KBM-7 (cell line): ENCODE measurements around the gene SLC66A3.
"Not testable (repeated sequence)": the region's sequence is repeated elsewhere in the genome, so short reads cannot be mapped to it uniquely, and the experiment has no call there.

Experiments
- DNase-seq: peaks from one replicate; pipeline ENCODE4 v3.0.0-alpha.2; 2015
- in situ Hi-C: fragments of 300-500 bp; cut with MboI; formaldehyde crosslinking; loops from 2 replicates; pipeline ENCODE4 v1.14.3; 2020; ENCODE audit warnings: low sequenced_read_pairs, low pct_unique_long_range_greater_than_20kb, mixed read lengths

Gene SLC66A3

GRCh38 chr2:11158916-11159573, 3.8 kb downstream of the SLC66A3 start:
- in situ Hi-C loops, result no loop called here
- no peak for DNase-seq

GRCh38 chr2:11159574-11160170, 4.4 kb downstream of the SLC66A3 start:
- in situ Hi-C loops, result no loop called here
- DNase-seq, result no peak

DNA sequence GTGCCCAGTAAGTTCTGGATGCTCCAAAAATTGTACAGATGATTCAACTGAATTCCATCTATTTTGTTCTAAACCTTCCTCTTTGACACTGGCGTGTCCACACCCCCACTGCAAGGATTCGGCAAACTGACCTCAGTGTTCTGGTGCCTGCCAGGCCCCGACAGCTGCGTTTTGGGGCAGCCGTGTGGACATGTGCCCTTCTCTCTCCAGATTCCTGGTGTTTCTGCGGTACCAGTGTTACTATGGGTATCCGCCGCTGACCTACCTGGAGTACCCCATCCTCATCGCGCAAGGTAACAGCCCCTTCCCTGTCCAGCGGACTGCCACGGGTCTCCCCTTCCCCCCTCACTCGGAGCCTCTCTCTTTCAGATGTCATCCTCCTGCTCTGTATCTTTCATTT, 5.0 kb downstream of the SLC66A3 start:
- in situ Hi-C loops, result no loop called here

GRCh38 chr2:11160731-11161455, 5.6 kb downstream of the SLC66A3 start:
- no peak for DNase-seq
- in situ Hi-C loops, result no loop called here

More for the DNA sequence above, 5.0 kb downstream of the SLC66A3 start:
- no peak for DNase-seq

DNA sequence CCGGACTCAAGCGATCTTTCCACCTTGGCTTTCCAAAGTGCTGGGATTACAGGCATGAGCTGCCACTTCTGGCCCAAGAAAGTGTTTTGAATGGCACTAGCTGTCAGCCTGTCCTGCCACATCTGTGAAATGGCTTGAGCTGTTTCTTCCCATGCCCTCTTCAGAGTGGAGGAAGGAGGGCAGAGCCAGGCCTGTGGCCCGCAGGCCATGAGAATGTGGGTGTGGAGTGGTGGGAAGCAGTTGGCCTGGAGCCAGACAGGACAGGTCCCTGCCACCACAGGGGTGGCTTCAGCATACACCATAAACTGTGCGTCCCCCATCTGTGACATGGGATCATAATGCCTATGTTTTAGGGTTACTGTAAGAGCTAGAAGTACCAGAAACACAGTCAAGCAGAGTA, 6.5 kb downstream of the SLC66A3 start:
- DNase-seq, result no peak
- in situ Hi-C loops, result no loop called here

- in situ Hi-C loops, result no loop called here
- no peak for DNase-seq
Measured at GRCh38 chr2:11163439-11164317, 8.4 kb downstream of the SLC66A3 start.

- in situ Hi-C loops, DNase-seq: not testable (repeated sequence)
Measured at GRCh38 chr2:11165046-11165445, 9.8 kb downstream of the SLC66A3 start.

DNA sequence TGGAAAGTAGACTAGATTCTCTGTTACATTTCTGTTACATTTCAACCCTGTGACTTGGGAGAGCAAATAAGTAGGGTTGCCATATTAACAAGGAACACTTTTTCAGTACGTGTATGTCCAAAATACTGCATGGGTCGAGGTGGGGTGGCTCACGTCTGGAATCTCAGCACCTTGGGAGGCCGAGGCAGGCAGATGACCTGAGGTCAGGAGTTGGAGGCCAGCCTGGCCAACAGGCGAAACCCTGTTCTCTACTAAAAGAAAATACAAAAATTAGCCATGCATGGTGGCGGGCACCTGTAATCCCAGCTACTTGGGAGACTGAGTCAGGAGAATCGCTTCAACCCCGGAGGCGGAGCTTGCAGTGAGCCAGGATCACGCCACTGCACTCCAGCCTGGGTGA, 11.2 kb downstream of the SLC66A3 start:
- in situ Hi-C loops, result no loop called here
- DNase-seq, result no peak

GRCh38 chr2:11168488-11168887, 13.2 kb downstream of the SLC66A3 start:
- no peak for DNase-seq
- in situ Hi-C loops, result no loop called here

DNA sequence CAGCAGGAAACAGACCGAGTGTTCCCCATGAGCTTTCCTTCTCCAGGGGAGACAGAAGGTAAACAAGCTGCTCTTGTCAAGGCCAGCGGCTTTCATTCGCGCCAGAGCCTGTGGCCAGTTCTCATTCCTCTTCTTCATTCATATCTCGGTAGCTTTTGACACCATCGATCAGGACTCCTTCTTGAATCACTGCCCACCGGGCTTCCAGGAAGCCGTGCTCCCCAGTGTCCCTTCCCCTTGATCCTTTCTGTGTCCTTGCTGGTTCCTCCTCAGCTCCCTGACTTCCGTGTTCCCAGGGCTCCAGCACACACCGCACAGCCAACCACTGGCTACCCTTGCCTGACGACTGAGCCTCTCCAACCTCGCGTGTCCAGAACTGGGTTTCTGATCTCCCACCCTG, 14.1 kb downstream of the SLC66A3 start:
- in situ Hi-C loops, result no loop called here
- DNase-seq, result no peak

DNA sequence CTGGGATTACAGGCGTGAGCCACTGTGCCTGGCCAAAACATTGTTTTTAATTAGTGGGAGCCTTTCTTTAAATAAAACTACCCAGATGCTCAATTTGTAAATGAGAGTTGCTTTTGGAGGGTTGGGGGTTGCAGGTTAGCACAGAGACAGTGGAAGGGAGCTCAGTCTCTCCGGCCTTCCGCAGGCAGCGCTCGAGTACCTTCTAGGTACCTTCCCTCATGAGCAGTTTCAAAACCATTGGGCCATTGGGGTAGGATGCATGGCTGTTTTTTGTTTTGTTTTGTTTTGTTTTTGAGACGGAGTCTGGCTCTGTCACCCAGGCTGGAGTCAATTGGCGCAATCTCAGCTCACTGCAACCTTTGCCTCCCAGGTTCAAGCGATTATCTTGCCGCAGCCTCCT, 19.0 kb downstream of the SLC66A3 start:
- DNase-seq, result no peak

GRCh38 chr2:11175293-11175795, 20.1 kb downstream of the SLC66A3 start:
- peak; percentile 76 for DNase-seq
- in situ Hi-C loops, result no loop called here

More for the DNA sequence above, 19.0 kb downstream of the SLC66A3 start:
- in situ Hi-C loops, result no loop called here

DNA sequence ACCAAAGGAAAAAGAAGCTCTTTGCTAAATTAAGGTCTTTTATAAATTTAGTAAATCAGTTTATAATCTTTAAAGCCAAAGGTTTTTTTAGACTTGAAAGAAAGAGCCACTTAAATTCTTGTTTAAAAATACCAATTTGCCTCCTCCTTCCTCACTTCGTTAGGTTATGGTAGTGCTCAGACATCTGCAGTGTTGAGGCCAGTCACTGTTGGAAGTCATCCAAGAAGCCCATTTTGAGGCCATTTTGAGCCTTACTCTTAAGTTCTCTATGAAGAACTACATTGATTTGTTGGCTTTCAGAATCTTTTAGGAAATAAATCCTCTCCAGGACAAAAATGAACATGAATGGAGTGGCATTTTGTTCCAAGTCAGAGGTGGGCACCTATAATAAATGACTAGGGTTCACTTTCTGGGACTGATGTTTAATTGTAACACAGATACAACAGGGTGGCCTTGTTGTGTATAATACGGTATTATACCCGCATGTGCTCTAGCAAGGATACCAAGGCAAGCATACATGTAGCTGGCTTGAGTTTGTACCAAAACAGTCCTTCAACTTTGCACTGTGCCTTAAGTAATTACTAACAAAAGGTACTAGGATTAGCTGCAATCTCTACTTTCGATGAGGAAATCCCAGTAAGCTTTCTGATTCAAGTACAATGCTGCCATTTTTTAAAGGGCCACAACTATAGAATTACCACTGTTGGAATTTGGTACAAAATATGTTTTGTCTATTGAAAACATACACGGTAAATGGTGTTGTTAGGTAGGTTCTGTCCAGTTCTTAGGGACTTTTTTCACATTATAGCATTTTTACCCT, 22.8 kb downstream of the SLC66A3 start:
- DNase-seq, result peak; percentile 15
- in situ Hi-C loops, result no loop called here

GRCh38 chr2:11179196-11179595, 23.9 kb downstream of the SLC66A3 start:
- in situ Hi-C loops, result no loop called here
- DNase-seq, result no peak

DNA sequence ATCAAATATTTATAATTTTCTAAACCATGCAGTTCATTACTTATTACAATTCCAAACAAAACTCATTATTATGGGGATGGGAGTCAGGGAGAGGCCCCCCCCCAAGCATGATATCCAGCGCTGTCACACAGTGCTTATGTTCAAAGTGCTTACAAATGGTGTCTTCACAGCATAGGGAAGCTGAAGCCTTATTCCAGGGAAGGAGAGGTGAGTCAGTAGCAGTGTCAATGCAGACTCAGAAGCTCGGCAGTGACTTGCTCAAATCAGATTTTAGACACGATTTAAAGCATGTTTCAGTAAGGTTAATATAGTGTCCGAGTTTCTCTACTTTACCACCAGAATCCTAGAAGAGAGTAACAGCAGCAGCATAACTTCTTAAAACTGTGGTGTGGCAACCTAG, 24.6 kb downstream of the SLC66A3 start:
- DNase-seq, result no peak
- in situ Hi-C loops, result no loop called here

DNA sequence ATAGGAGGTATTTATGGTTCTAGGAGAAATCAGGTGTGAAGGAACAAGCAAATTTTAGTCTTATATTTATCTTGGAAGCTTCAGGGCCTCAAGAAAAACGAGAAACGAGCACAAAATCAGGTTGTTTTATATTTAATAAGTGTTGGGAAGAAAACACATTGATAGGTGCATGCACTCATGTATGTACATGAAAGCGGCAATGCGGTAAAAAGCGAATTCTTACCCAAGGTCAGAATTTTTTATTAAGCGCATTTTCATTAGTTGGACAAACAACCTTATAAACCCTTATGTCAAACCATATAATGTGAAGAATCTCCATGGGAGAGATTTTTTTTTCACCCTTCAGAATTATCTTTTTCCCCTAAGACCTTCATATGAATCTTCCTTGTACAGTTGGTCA, 25.4 kb downstream of the SLC66A3 start:
- no peak for DNase-seq
- in situ Hi-C loops, result no loop called here

DNA sequence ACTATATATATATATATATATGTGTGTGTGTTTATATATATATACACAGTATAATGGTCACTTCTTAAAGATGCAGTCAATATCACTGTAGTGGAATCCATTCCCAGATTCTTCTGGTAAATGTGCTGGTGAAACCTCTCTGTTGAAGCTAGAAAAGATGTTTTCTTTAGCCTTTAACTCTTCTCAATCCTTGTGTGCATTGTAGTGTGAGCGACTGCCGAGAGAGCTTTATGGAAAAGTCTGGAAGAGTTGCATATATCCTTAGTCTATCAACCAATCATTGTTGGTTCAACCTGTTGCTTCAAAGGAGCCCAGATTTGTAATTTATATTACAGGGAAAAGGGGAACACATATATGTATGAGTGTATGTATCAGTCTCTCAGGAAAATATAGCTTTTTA, 27.7 kb downstream of the SLC66A3 start:
- in situ Hi-C loops, result no loop called here
- no peak for DNase-seq

GRCh38 chr2:11186145-11186544, 30.9 kb downstream of the SLC66A3 start:
- DNase-seq, result no peak
- in situ Hi-C loops, result no loop called here
